ENCODE results near the gene TELO2.

DNA sequence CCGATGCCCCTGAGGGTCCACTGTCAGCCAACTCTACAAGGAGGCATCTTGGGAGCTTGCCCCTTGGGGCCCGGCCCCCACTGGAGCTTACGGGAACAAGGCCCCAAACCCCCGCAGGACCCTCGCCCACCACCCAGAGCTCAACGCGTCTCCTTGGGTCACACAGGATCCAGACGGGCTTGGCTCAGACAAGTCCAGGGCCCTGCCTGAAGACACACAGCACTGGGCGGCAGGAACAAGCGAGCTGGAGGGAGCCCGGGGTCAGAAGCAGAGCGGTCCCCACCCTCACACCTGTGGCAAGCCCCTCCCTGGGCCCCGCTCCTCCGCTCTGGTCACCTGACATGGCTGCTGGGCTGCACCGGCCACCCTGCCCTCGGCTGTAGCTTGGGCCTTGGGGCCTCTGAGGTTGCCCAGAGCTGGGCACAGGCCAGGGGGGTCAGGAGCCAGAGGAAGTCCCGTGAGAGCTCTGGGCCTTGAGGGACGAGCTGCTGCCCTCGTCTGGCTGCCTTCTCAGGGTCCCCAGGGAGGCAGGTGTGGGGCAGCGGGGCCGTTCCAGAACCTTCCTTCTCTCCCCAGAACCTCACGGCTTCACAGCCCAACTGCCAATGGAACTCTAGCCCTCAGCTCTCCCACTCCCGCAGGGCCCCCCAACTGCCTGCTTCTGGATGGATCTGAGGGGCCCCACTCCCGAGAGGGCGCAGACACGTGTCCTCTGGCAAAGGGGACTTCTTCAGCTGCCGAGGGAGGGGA, 49.0 kb upstream of the TELO2 start, which contains the start of gene CCDC154:
- no peak for TF ChIP-seq EZH2 (IDR thresholded peaks at IDR 0.05; ENCODE audit: low read length, missing control alignments)
- TF ChIP-seq, protein P1, sequence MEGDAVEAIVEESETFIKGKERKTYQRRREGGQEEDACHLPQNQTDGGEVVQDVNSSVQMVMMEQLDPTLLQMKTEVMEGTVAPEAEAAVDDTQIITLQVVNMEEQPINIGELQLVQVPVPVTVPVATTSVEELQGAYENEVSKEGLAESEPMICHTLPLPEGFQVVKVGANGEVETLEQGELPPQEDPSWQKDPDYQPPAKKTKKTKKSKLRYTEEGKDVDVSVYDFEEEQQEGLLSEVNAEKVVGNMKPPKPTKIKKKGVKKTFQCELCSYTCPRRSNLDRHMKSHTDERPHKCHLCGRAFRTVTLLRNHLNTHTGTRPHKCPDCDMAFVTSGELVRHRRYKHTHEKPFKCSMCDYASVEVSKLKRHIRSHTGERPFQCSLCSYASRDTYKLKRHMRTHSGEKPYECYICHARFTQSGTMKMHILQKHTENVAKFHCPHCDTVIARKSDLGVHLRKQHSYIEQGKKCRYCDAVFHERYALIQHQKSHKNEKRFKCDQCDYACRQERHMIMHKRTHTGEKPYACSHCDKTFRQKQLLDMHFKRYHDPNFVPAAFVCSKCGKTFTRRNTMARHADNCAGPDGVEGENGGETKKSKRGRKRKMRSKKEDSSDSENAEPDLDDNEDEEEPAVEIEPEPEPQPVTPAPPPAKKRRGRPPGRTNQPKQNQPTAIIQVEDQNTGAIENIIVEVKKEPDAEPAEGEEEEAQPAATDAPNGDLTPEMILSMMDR (conservative IDR thresholded peaks at IDR 0.05 in 1 of 2, IDR thresholded peaks at IDR 0.05 in 1 of 2; ENCODE audit: low read depth in 1 of 2, low read length in 2 of 2) = no peak
